HL-60/S4 treated with retinoic acid at 250 ng/mL for 4 days and 3 days (cell line): ENCODE measurements around the gene RBM6.
"Not testable (repeated sequence)": the region's sequence is repeated elsewhere in the genome, so short reads cannot be mapped to it uniquely, and the experiment has no call there.

Source experiments
- in situ Hi-C: fragments of 300-500 bp; cut with MboI; formaldehyde crosslinking; loops from 2 replicates; pipeline ENCODE4 v1.7.0; 2022; ENCODE audit warnings: low sequenced_read_pairs

Gene RBM6

DNA sequence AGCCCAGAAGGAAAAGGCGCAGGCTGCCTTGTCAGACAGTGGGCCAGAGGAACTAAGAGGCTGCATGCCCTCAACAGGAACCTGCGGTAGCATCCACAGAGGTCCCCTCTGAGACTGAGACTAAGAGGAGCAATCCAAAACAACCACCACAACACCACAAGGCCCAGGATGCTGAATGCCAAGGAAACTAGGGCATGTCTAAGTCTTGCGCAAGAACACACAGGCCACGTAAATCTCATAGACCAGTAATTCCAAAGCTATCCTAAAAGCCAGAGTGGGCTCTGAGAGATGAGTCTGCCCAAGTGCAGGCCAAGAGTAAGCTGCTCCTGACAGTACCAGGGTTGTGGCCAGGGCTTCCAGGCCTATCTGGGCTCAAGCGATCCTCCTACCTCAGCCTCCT lies 23.3 kb upstream of the RBM6 start:
- in situ Hi-C loops = no loop called here

DNA sequence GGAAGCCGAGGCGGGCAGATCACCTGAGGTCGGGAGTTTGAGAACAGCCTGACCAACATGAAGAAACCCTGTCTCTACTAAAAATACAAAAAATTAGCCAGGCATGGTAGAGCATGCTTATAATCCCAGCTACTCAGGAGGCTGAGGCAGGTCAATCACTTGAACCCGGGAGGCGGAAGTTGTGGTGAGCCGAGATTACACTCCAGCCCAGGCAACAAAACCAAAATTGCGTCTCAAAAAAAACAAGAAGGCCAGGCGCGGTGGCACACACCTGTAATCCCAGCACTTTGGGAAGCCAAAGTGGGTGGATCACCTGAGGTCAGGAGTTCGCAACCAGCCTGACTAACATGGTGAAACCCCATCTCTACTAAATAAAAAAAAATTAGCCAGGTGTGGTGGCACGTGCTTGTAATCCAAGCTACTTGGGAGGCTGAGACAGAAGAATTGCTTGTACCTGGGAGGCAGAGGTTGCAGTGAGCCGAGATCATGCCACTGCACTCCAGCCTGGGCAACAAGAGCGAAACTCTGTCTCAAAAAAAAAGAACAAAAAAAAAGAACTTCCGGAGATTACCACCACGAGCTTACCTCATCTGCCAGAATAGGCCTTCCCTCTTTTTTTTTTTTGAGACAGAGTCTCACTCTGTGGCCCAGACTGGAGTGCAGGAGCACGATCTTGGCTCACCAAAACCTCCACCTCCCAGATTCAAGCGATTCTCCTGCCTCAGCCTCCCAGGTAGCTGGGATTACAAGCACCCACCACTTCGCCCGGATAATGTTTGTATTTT lies 22.0 kb upstream of the RBM6 start:
- in situ Hi-C loops = not testable (repeated sequence)

DNA sequence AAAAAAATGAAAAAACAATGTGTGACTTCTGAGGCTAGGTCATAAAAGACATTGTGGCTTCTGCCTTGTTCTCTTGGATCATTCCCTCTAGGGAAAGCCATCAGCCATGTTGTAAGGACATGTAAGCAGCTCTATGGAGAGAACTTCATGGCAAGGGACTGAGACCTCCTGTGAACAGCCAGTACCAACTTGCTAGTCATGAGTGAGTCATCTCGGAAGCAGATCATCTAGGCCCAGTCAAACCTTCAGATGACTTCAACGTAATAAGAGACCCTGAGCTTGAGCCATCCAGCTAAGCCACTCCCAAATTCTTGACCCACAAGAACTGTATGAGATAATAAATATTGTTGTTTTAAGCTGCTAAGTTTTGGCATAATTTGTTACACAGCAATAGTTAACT lies 15.3 kb upstream of the RBM6 start:
- in situ Hi-C loops = no loop called here

DNA sequence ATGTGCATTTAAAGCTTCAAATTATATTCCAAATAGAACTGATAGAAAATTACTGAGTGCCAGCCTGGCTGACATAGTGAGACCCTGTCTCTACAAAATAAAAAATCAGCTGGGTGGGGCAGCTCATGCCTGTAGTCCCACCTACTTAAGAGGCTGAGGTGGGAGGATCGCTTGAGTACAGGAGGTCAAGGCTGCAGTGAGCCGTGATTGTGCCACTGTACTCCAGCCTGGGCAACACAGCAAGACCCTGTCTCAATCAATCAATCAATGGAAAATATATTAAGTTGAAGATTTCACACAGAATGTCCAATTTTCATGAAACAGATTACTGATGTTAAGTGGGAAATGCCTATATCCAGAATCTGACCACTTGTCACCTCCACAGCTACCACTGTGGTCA lies 14.5 kb upstream of the RBM6 start:
- in situ Hi-C loops = no loop called here

DNA sequence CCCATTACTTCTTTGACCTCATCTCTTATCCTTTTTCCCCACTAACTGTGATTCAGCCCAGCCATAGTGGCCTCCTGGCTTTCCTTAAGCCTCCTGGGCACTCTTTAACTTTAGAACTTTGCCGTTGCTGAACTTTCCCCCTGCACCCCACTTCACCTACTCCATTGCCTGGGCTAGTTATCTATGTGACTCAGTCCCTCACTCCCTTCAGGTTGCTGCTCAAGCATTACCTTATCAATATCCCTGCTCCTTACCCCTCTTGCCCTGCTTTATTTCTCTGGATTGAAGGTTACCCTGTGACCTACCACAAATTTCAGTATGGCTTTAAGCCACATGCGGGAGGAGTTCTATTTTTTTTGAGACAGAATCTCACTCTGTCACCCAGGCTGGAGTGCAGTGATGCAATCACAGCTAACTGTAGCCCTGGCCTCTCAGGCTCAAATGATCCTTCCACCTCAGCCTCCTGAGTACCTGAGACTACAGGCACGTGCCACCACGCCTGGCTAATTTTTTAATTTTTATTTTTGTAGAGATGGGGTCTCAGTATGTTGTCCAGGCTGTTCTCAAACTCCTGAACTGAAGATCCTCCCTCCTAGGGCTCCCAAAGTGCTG lies 13.7 kb upstream of the RBM6 start:
- in situ Hi-C loops = no loop called here

DNA sequence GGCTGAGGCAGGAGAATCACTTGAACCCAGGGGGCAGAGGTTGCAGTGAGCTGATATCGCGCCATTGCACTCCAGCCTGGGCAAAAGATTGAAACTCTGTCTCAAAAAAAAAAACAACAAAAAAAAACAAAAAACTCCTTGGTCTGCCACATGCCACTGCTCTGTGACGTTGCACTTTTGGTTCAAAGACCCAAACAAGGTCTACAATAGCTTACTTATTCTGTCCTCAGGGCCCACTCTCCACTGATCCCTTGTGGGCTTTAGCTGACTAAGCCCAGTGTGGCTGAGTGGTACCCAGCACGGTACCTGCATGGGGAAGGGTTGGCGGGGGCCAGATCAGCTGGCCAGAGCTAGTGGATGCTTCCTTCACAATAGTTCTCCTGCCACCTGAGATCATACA lies 12.2 kb upstream of the RBM6 start:
- in situ Hi-C loops = no loop called here

DNA sequence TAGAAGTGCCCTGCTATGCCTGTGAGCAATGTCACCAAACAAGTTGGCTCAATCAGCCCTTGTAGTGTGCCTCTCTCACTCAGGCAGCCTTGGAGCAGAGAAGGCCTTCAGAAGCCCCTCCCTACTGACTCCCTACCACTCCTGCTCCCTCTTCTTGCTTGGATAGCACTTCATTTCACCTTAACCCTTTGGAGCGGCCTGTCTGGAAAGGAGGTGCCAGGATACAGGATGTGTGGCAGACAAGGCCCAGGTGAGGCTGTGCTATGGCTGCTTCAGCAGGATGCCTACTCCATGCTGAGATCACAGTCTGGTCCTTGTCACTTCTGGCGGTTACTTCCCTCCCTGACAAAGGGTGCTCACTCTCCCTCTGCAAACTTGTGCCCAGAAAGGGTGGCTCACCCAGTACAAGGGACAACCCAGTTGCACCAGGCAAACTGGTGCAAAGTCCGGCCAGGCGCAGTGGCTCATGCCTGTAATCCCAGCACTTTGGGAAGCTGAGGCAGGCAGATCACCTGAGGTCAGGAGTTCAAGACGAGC lies 11.4 kb upstream of the RBM6 start:
- in situ Hi-C loops = no loop called here

DNA sequence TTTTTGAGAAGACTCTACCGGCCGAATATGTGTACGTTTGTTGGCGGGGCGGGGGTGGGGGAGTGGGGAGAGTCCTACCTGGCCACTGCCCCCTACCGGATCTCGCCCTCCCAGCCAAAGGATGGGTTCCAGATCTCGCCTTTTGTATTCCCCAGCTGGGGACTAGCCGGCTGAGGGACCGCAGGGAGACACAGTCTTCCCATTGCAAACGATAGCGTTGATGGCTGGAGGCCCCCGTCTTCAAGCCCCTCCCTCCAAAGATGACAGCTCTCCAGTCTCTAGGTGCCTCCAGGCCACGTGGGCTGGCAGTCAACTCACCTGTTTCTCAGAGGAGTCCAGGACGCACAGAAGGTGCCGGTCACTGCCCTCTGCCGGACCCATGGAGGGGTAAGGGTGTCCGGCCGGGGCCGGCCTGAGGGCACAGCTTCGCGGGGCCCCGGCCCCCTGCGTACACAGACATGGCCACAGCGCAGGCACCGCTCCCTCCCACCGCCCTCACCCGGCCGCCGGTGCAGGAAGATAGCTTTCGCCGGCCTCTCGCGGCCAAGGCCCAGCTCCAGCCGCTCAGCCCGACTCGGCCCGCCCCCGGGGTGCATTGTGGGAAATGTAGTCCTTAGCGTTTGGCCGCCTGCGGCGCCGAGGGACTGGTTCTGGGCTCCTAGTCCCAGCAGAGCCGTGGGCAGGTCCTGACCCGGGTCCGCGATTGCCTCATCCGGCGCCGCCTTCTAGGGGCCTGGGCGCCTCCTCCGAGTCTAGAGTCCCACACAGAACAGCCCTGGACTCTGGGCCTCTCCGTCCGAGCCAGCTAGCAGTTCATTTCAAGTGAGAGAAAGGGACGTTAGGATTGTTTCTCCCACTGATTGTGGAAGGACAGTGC lies 10.4 kb upstream of the RBM6 start, which contains the start of gene MON1A:
Gene MON1A, minus strand, starts transcription at position 521 of the 877 bp plus-strand sequence. CDS start 16,465 bp downstream, outside the sequence.
- in situ Hi-C loops = no loop called here

DNA sequence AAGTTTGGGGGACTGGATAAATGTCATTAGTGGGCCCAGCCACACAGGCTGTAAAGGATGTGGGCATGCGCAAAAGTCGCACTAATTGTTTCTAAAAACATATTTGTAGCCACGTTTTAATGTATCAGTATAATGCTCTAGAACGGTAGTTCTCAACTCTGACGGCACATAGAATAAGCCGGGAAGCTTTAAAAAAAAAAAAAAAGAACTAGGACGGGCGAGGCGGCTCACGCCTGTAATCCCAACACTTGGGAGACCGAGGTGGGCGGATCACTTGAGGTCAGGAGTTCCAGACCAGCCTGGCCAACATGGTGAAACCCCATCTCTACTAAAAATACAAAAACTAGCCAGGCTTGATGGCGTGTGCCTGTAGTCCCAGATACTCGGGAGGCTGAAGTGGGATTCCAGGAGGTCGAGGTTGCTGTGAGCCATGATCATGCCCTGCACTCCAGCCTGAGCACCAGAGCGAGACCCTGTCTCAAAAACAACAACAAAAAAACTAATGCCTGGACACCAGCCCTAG lies 9.7 kb upstream of the RBM6 start:
- in situ Hi-C loops = no loop called here

DNA sequence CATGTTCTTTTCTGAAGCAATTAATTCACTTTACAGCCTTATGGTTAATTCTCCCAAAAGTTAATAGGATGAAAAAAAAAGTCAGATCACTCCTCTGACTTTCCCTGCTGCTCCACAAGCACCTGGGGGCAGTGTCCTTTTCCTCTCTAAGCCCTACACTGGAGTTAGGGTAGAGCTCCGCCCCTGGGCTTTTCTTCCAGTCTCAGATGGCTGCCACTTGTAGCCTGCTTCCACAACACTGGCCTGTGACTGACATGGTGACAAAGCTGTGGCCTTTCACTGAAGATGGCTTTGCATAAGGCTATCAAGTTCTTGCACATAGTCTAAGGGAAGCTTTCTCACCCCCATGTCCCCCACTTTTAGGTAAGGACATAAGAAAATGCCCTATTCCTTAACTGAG lies 9.0 kb upstream of the RBM6 start:
- in situ Hi-C loops = no loop called here

DNA sequence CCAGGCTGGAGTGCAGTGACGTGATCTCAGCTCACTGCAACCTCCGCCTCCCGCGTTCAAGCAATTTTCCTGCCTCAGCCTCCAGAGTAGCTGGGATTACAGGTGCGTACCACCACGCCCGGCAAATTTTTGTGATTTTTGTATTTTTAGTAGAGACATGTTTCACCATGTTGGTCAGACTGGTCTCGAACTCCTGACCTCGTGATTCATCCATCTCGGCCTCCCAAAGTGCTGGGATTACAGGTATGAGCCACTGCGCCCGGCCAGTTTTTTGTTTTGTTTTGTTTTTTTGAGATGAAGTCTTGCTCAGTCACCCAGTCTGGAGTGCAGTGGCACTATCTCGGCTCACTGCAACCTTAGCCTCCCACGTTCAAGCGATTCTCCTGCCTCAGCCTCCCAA lies 7.7 kb upstream of the RBM6 start:
- in situ Hi-C loops = not testable (repeated sequence)

DNA sequence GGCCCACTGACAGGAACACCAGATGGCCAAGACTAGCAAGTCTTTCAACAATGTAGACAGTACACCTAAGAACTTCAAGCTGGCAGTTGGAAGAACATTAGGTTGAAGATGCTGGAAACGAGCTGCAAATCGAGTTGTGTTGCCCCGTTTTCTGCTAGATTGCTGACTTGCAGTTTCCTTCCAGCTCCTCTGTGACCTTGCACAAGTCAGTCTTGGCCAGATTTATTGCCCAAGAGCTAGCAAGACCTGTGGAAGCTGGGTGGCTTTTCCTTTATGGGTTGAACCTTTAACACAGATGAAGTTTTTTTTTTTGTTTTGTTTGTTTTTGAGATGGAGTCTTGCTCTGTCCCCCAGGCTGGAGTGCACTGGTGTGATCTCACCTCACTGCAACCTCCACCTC lies 2.9 kb upstream of the RBM6 start:
- in situ Hi-C loops = no loop called here

DNA sequence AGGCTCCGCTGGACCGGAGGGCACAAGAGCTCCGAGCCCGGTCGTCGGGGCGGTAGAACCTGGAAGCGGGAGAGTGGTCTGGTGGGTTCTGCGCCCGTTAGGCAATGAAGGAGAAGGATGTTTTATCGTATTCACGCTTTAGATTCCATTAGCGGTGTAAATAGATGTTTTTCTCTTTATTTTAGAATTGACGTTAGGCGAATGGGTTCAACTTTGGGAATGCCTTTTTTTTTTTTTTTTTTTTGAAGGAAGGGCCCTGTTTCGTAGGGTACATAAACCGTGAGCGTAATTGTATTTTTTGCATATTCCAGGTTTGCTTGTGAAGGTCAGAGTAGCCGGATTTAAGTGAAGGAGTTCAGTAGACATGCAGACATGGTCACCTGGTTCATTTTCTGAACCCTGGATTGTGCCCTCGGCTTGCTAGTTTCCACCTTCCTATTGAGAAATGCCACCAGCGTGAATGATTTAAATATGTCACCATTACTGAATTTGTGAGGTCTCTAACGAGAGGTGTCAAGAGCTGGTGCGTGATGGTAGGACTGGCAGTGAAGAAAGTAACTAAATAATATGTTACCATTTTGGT lies 808 bp downstream of the RBM6 start:
- in situ Hi-C loops = no loop called here

DNA sequence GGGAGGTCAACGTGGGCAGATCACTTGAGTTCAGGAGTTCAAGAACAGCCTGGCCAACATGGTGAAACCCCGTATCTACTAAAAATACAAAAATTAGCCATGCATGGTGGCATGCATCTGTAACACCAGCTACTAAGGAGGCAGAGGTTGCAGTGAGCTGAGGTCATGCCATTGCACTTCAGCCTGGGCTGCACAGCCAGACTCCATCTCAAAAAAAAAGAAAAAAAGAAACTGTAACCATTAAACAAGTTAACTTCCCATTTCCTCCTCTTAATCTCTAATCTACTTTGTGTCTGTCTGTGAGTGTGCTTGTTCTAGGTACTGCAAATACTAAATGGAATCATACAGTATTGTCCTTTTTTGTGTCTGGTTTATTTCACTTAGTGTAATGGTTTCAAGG lies 2.7 kb downstream of the RBM6 start:
- in situ Hi-C loops = no loop called here

DNA sequence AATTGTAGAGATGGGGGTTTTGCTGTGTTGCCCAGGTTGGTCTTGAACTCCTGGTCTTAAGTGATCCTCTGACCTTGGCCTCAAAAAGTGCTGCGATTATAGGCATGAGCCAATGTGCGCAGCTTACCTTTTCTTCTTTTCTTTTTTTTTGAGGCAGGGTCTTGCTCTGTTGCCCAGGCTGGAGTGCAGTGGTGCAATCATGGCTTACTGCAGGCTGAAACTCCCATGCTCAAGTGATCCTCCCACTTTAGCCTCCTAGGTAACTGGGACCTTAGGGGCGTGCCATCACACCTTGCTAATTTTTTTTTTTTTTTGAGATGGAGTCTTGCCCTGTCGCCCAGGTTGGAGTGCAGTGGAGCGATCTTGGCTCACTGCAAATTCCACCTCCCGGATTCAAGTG lies 13.0 kb downstream of the RBM6 start:
- in situ Hi-C loops = no loop called here

DNA sequence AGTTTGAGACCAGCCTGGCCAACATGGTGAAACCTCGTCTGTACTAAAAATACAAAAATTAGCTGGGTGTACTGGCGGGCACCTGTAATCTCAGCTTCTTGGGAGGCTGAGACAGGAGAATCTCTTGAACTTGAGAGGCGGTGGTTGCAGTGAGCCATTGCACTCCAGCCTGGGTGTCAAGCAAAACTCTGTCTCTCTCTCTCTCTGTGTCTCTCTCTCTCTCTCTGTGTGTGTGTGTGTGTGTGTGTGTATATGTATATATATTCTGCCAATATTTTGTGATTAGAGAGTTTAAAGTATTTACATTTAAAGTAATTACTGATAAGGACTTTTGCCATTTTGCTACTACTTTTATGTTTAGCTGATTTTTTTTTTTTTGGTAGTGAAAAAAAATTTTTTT lies 15.7 kb downstream of the RBM6 start:
- in situ Hi-C loops = no loop called here

DNA sequence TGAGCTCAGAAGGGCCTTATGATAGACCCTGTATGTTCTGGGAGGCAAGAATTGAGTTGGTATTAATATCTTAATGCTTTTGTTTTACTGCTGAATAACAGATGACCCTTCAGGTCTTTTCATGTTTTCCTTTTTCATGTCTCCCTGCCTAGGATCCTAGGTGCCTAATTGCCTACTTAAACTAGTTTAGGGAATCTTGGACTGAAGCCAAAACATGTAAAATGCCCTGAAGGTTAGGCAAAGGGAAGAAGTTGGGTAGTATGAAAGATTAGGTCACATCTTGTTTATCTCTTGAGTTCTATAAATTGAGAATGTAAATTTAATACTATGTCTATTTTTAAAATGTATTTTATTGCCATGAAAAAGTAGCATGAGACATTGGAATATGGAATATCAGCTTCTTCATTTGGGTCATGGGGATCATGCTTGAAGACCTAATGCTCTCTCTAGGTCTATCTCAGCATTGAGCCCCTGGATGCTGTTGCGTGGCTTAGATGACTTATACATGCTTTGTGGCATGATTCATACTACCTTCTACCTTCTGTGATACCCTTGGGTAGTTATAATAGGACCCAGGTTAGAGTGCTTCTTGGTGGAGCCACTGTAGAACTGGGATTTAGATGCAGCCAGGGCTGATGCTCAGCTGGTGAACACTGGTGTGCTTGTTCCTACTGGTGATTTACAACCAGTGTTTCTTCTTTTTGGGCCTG lies 26.4 kb downstream of the RBM6 start:
- in situ Hi-C loops = no loop called here

DNA sequence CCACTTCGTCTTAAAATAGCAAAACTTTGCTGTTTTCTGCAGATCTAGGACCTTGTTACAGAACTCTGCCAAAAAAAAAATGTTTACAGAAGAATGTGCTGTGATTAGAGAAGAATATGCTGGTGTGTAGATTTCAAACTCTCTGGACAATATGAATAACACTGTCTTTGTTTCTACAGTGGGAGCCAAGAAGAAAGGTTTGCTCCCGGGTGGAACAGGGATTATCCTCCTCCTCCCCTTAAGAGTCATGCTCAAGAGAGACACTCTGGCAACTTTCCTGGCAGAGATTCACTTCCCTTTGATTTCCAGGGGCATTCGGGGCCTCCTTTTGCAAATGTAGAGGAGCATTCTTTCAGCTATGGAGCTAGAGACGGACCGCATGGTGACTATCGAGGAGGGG lies 27.3 kb downstream of the RBM6 start:
- in situ Hi-C loops = no loop called here

DNA sequence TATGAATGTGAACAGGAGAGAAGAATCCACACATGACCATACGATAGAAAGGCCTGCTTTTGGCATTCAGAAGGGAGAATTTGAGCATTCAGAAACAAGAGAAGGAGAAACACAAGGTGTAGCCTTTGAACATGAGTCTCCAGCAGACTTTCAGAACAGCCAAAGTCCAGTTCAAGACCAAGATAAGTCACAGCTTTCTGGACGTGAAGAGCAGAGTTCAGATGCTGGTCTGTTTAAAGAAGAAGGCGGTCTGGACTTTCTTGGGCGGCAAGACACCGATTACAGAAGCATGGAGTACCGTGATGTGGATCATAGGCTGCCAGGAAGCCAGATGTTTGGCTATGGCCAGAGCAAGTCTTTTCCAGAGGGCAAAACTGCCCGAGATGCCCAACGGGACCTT lies 28.4 kb downstream of the RBM6 start:
- in situ Hi-C loops = no loop called here

DNA sequence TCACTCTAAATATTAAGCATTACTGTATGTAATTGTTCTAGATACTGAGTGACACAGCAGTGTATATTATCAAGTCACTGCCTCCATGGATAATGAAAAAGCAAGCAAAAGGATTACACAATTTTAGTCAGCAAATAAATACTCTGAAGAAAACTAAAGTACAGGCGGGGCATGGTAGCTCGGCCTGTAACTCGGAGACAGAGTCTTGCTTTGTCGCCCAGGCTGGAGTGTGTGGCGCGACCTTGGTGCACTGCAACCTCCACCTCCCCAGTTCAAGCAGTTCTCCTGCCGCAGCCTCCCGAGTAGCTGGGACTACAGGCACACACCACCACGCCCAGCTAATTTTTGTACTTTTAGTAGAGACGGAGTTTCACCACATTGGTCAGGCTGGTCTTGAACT lies 32.7 kb downstream of the RBM6 start:
- in situ Hi-C loops = no loop called here
